Measurements from ENCODE around the gene GPR89B.
"Not testable (repeated sequence)": the region's sequence is repeated elsewhere in the genome, so short reads cannot be mapped to it uniquely, and the experiment has no call there.

Gene GPR89B

DNA sequence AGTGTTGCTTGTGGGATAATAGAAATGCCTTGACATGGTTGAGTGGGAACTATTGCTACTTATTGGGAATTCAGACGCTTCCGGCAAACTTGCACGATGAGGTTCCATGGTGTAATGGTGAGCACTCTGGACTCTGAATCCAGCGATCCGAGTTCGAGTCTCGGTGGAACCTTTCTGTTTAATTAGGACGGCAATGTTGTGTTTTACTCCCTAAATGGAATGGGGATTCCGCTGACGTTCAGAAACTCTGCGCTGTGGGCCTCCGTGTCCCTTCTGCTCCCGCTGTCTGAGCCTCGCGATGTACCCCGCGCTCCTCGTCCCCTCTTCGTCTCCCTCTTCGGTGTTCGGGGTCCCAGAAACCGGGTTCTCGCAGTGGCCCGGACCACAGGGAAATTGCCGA, 104.5 kb downstream of the GPR89B start:
- not testable (repeated sequence) for DNase-seq (ENCODE audit: low spot score)

DNA sequence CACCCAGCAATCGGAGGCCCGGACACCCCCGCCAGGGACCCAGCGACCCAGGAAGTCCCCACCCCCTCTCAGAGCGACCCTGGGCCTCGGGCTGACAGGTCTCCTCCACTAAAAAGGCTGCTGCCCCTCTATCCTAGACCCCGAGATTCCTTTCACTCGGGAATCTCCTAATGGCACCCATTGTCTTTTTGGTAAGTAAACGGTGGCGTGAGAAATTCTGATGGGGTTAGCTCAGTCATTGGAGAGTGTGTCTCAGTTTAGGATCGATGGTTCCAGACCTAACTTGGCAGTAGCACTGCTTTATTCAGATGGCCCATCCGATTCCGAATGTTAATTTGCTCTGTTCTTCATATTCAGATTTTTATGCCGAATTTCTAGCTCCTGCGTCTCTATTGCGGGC, 104.9 kb downstream of the GPR89B start:
- DNase-seq (ENCODE audit: low spot score): not testable (repeated sequence)

DNA sequence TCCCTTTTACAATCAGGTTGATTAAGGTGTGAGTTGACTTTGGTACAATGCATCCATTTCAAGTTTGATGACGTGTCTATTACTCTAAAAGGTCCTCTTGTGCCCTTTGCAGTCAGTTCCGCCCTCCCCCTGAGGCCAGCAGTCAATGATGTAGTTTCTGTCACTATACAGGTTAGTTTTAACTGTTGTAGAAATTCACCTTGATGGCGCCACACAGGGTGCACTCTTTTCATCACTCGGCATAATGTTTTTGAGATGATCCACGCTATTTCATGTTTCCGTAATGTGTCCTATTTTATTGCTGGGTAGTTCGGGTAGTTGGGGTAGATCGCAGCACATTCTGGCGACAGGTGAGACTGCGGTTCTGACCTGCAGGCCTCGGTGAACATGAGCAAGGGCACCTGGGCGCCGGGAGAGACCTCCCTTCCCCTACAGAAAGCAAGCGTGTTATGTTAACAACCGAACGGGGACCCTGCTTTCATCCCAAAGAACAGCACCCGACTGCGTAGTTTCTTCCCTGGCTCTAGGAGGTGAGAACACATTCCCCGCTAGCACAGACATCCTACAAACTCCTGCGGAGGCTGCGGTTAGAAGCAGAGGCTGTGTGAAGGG, 109.7 kb downstream of the GPR89B start:
- DNase-seq (ENCODE audit: low spot score): not testable (repeated sequence)

DNA sequence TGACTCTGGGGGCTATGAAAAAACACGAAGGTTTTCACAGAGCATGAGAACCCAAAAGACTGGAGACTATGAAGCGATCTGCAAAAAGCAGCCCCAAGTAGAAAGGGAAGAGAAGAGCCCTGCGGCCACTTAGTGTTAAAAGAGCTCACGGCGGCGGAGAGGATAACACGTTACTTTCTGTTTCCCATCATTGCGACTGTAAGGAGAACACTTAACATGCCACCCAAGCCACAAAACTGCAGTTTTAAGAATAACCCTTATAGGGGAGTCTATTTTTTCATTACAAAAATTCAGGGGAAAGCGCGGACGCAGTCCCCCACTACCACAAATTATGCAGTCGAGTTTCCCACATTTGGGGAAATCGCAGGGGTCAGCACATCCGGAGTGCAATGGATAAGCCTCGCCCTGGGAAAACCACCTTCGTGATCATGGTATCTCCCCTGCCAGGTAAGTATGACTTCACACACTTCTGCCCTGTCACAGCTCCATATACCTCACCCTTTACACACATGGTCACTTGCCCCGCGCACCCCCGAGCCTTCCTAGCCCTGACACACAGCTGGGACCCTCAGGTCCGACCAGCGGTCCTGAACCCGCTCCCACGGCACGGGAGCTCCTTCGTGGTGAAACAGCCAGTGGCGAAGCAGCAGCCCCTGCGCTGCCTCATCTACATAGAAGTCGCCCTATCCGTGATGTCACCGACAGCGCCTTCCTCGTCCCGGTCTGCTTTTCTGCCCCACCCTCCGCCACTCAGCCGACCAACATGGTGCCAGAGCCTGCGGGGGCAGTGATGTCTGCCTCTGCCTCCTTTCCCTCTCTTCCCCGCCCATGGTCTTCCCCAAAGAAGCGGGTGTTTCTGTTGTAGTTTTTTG, 110.5 kb downstream of the GPR89B start:
- peak; percentile 17 for DNase-seq (ENCODE audit: low spot score)

Data from AG08396 (cell line).